Jurkat, Clone E6-1 (cell line): ENCODE results near the gene SIPA1L3.
"Not testable (repeated sequence)": the region's sequence is repeated elsewhere in the genome, so short reads cannot be mapped to it uniquely, and the experiment has no call there.

ENCODE experiments used
- DNase-seq: peaks from one replicate; pipeline ENCODE4 v3.0.0-alpha.2; 2011; ENCODE audit warnings: low read depth, low spot score
- H3K4me3 ChIP-seq: 2 replicates; pipeline ENCODE4 v1.5.1; 2011; ENCODE audit warnings: mild to moderate bottlenecking, low read length, control low read depth, moderate library complexity

The SIPA1L3 gene

GRCh38 chr19:38227287-38228004 is 320.4 kb downstream of the SIPA1L3 start:
- H3K4me3 ChIP-seq: no peak overlapping the region
- DNase-seq: no peak

- DNase-seq: no peak
- H3K4me3 ChIP-seq: no peak overlapping the region
Measured at GRCh38 chr19:38228005-38228377, 321.0 kb downstream of the SIPA1L3 start.

GRCh38 chr19:38228491-38229439 is 321.8 kb downstream of the SIPA1L3 start:
- no peak for DNase-seq
- peak overlapping the region; percentile 58 for H3K4me3 ChIP-seq

GRCh38 chr19:38229585-38230073 is 322.6 kb downstream of the SIPA1L3 start:
- DNase-seq: peak; percentile 88
- H3K4me3 ChIP-seq: peak overlapping the region; percentile 58

- DNase-seq, H3K4me3 ChIP-seq: not testable (repeated sequence)
Measured at GRCh38 chr19:38230506-38231133, 323.6 kb downstream of the SIPA1L3 start.

GRCh38 chr19:38231918-38232317 is 324.9 kb downstream of the SIPA1L3 start:
- no peak for DNase-seq
- H3K4me3 ChIP-seq: no peak overlapping the region

GRCh38 chr19:38233740-38234251 is 326.8 kb downstream of the SIPA1L3 start:
- no peak overlapping the region for H3K4me3 ChIP-seq
- peak; percentile 38 for DNase-seq

GRCh38 chr19:38234615-38235014 is 327.6 kb downstream of the SIPA1L3 start:
- DNase-seq: no peak
- H3K4me3 ChIP-seq: no peak overlapping the region

- no peak overlapping the region for H3K4me3 ChIP-seq
- DNase-seq: no peak
Measured at GRCh38 chr19:38239816-38240215, 332.8 kb downstream of the SIPA1L3 start.

GRCh38 chr19:38243279-38243673 is 336.3 kb downstream of the SIPA1L3 start:
- H3K4me3 ChIP-seq: no peak overlapping the region

GRCh38 chr19:38245826-38246498 is 339.0 kb downstream of the SIPA1L3 start:
- no peak for DNase-seq
- H3K4me3 ChIP-seq: no peak overlapping the region

More at GRCh38 chr19:38243279-38243673, 336.3 kb downstream of the SIPA1L3 start:
- DNase-seq: no peak

GRCh38 chr19:38247126-38247525 is 340.1 kb downstream of the SIPA1L3 start:
- no peak for DNase-seq
- H3K4me3 ChIP-seq: no peak overlapping the region

GRCh38 chr19:38247734-38248268 is 340.8 kb downstream of the SIPA1L3 start:
- no peak for DNase-seq
- no peak overlapping the region for H3K4me3 ChIP-seq

GRCh38 chr19:38248421-38248820 is 341.4 kb downstream of the SIPA1L3 start:
- no peak for DNase-seq
- no peak overlapping the region for H3K4me3 ChIP-seq

- H3K4me3 ChIP-seq: no peak overlapping the region
- no peak for DNase-seq
Measured at GRCh38 chr19:38250428-38250820, 343.4 kb downstream of the SIPA1L3 start.

- no peak overlapping the region for H3K4me3 ChIP-seq
- DNase-seq: no peak
Measured at GRCh38 chr19:38250821-38251563, 344.0 kb downstream of the SIPA1L3 start.

GRCh38 chr19:38251564-38252051 is 344.6 kb downstream of the SIPA1L3 start:
- DNase-seq: no peak
- H3K4me3 ChIP-seq: no peak overlapping the region

- no peak overlapping the region for H3K4me3 ChIP-seq
- no peak for DNase-seq
Measured at GRCh38 chr19:38252385-38252784, 345.4 kb downstream of the SIPA1L3 start.
